ENCODE results near the gene RGS14.

RGS14 gene

GRCh38 chr5:177361418-177362291 lies 3.9 kb downstream of the RGS14 start:
- Histone ChIP-seq H3K4me1 (ENCODE audit: low read length) (peaks cover 44% of the 10 kb centered on the region), H2AFZ (ENCODE audit: low read length) (no peak overlapping the region), H3K27ac (ENCODE audit: low read length) (peak overlapping the region; percentile 6; the same call in 1 of the 2 replicates), H3K9me2 (replicated peaks; ENCODE audit: insufficient read depth, low read length) (no peaks in the 10 kb centered on the region), H3K9me3 (replicated peaks; ENCODE audit: insufficient read depth, low read length) (no peaks in the 10 kb centered on the region), H3K27me3 (replicated peaks; ENCODE audit: insufficient read depth, low read length) (no peaks in the 10 kb centered on the region), H3F3A (ENCODE audit: insufficient read depth, low read length) (peaks cover 14% of the 10 kb centered on the region; the same call in 1 of the 2 replicates), H3K4me3 (ENCODE audit: low read length) (no peak overlapping the region), H3K4me2 (ENCODE audit: low read depth, low read length) (peak overlapping the region; percentile 97), H3K9ac (ENCODE audit: low read length) (no peak overlapping the region), H4K20me1 (ENCODE audit: insufficient read depth, low read length) (0 out of 2 replicates have a peak, but pooled peaks cover 6% of the 10 kb centered on the region), H3K79me2 (ENCODE audit: low read length) (peaks cover 55% of the 10 kb centered on the region), H3K36me3 (replicated peaks; ENCODE audit: insufficient read depth, low read length) (no peaks in the 10 kb centered on the region)
- DNase-seq: peak; percentile 46
- 0 out of 2 replicates have a peak, but pooled peaks have one; percentile 7 for TF ChIP-seq CTCF (IDR thresholded peaks at IDR 0.05; ENCODE audit: low read length)
- TF ChIP-seq EZH2phosphoT487 (IDR thresholded peaks at IDR 0.05; ENCODE audit: low read length): no peak

DNA sequence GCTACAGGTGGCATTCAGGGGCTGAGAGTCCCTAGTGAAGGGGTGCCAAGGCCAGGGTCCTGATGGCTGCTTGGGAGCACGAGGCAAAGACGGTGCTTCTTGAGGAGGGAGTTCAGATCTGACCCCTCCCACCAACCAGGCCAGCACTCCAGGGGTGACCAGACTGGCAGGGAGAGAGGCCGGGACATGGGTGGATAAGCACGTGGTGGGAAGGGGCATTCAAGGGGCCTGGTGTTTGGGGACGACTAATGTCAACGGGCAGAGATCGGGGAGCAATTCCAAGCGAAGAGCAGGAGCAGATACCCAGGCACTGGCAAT lies 4.5 kb downstream of the RGS14 start:
- H3K79me2 ChIP-seq (ENCODE audit: low read length): peaks cover 55% of the 10 kb centered on the region
- peaks cover 38% of the 10 kb centered on the region for H3K4me1 ChIP-seq (ENCODE audit: low read length)
- 0 out of 2 replicates have a peak, but pooled peaks cover 6% of the 10 kb centered on the region for H4K20me1 ChIP-seq (ENCODE audit: insufficient read depth, low read length)
- H3K4me3 ChIP-seq (ENCODE audit: low read length): peak overlapping the region; percentile 61; the same call in 1 of the 2 replicates
- H3K27ac ChIP-seq (ENCODE audit: low read length): peak overlapping the region; percentile 6; the same call in 1 of the 2 replicates
- no peak for TF ChIP-seq EZH2phosphoT487 (IDR thresholded peaks at IDR 0.05; ENCODE audit: low read length)
- TF ChIP-seq CTCF (IDR thresholded peaks at IDR 0.05; ENCODE audit: low read length): no peak
- no peak for TF ChIP-seq EZH2 (optimal IDR thresholded peaks at IDR 0.05; ENCODE audit: low read depth, low read length)
- peaks cover 14% of the 10 kb centered on the region; the same call in 1 of the 2 replicates for H3F3A ChIP-seq (ENCODE audit: insufficient read depth, low read length)
- no peak overlapping the region for H3K9ac ChIP-seq (ENCODE audit: low read length)
- H3K36me3 ChIP-seq (replicated peaks; ENCODE audit: insufficient read depth, low read length): no peaks in the 10 kb centered on the region
- no peaks in the 10 kb centered on the region for H3K9me2 ChIP-seq (replicated peaks; ENCODE audit: insufficient read depth, low read length)
- no peaks in the 10 kb centered on the region for H3K9me3 ChIP-seq (replicated peaks; ENCODE audit: insufficient read depth, low read length)
- no peaks in the 10 kb centered on the region for H3K27me3 ChIP-seq (replicated peaks; ENCODE audit: insufficient read depth, low read length)
- no peak overlapping the region for H2AFZ ChIP-seq (ENCODE audit: low read length)
- peak overlapping the region; percentile 97 for H3K4me2 ChIP-seq (ENCODE audit: low read depth, low read length)
- no peak for DNase-seq

- H3K4me2 ChIP-seq (ENCODE audit: low read depth, low read length): peak overlapping the region; percentile 97
- peak overlapping the region; percentile 61 for H3K4me3 ChIP-seq (ENCODE audit: low read length)
- peaks cover 35% of the 10 kb centered on the region for H3K4me1 ChIP-seq (ENCODE audit: low read length)
- 0 out of 2 replicates have a peak, but pooled peaks cover 6% of the 10 kb centered on the region for H4K20me1 ChIP-seq (ENCODE audit: insufficient read depth, low read length)
- no peak for TF ChIP-seq CTCF (IDR thresholded peaks at IDR 0.05; ENCODE audit: low read length)
- no peak for TF ChIP-seq EZH2 (optimal IDR thresholded peaks at IDR 0.05; ENCODE audit: low read depth, low read length)
- no peak for TF ChIP-seq EZH2phosphoT487 (IDR thresholded peaks at IDR 0.05; ENCODE audit: low read length)
- H3K27ac ChIP-seq (ENCODE audit: low read length): peak overlapping the region; percentile 26; the same call in 1 of the 2 replicates
- peaks cover 54% of the 10 kb centered on the region for H3K79me2 ChIP-seq (ENCODE audit: low read length)
- peak overlapping the region; percentile 24; the same call in 1 of the 2 replicates for H3K9ac ChIP-seq (ENCODE audit: low read length)
- no peaks in the 10 kb centered on the region for H3K9me3 ChIP-seq (replicated peaks; ENCODE audit: insufficient read depth, low read length)
- H3F3A ChIP-seq (ENCODE audit: insufficient read depth, low read length): peaks cover 14% of the 10 kb centered on the region; the same call in 1 of the 2 replicates
- peak; percentile 57 for DNase-seq
- H3K9me2 ChIP-seq (replicated peaks; ENCODE audit: insufficient read depth, low read length): no peaks in the 10 kb centered on the region
- H3K36me3 ChIP-seq (replicated peaks; ENCODE audit: insufficient read depth, low read length): no peaks in the 10 kb centered on the region
- peak overlapping the region; percentile 46; the same call in 1 of the 2 replicates for H2AFZ ChIP-seq (ENCODE audit: low read length)
- H3K27me3 ChIP-seq (replicated peaks; ENCODE audit: insufficient read depth, low read length): no peaks in the 10 kb centered on the region
These were observed 5.1 kb downstream of the RGS14 start for GRCh38 chr5:177362610-177363507.

Measured in MM.1S (cell line).